ENCODE measurements around the gene TRPV6. TPM values are rescaled to one million over a fixed set of nuclear protein-coding genes. Genes with fewer than 3 reads are reported as not detected.

Gene TRPV6
- total and polyA plus RNA-seq, 2 donors (not counting 1 experiment from before 2014, with no cell fraction given), result not detected

GRCh38 chr7:142896151-142896550, 10.6 kb upstream of the TRPV6 start:
- Histone ChIP-seq H3K4me3 (replicated peaks in 1 of 4; ENCODE audit: control extremely low read depth in 1 of 4, insufficient read depth in 1 of 4, low read depth in 3 of 4, low read length in 4 of 4) (no peak overlapping the region), H4K20me1 (ENCODE audit: control insufficient read depth, extremely low read depth, insufficient read depth, low read length) (no peaks in the 10 kb centered on the region), H3K27me3 (ENCODE audit: control insufficient read depth, insufficient read depth, low read length) (no peaks in the 10 kb centered on the region), H3K36me3 (ENCODE audit: control insufficient read depth, insufficient read depth, low read length) (no peaks in the 10 kb centered on the region), H3K79me2 (ENCODE audit: control insufficient read depth, insufficient read depth, low read length) (no peaks in the 10 kb centered on the region), H3K9me3 (ENCODE audit: control insufficient read depth, insufficient read depth, low read depth, low read length) (no peaks in the 10 kb centered on the region), H3K27ac (ENCODE audit: insufficient read depth, low read length) (no peak overlapping the region), H3K4me2 (ENCODE audit: extremely low read depth, insufficient read depth, low read length) (no peak overlapping the region), H3K4me1 (ENCODE audit: control insufficient read depth, extremely low read depth, insufficient read depth, low read length) (no peaks in the 10 kb centered on the region), H2AFZ (ENCODE audit: low read length) (no peak overlapping the region), H3K9ac (ENCODE audit: insufficient read depth, low read length) (no peak overlapping the region)
- TF ChIP-seq CTCF (conservative IDR thresholded peaks at IDR 0.05 in 1 of 2, IDR thresholded peaks at IDR 0.05 in 1 of 2; ENCODE audit: low read depth in 1 of 2, low read length in 2 of 2) (no peak), EZH2 (IDR thresholded peaks at IDR 0.05; ENCODE audit: low read length, missing control alignments) (no peak)
- DNase-seq (ENCODE audit: low read depth in 2 of 2), result no peak

GRCh38 chr7:142894985-142895593, 9.5 kb upstream of the TRPV6 start:
- no peak overlapping the region for H2AFZ ChIP-seq (ENCODE audit: low read length)
- DNase-seq (ENCODE audit: low read depth in 2 of 2), result no peak
- H3K9ac ChIP-seq (ENCODE audit: insufficient read depth, low read length), result no peak overlapping the region
- H3K27me3 ChIP-seq (ENCODE audit: control insufficient read depth, insufficient read depth, low read length), result no peaks in the 10 kb centered on the region
- H3K79me2 ChIP-seq (ENCODE audit: control insufficient read depth, insufficient read depth, low read length), result no peaks in the 10 kb centered on the region
- H3K4me2 ChIP-seq (ENCODE audit: extremely low read depth, insufficient read depth, low read length), result no peak overlapping the region
- H3K36me3 ChIP-seq (ENCODE audit: control insufficient read depth, insufficient read depth, low read length), result no peaks in the 10 kb centered on the region
- H3K4me1 ChIP-seq (ENCODE audit: control insufficient read depth, extremely low read depth, insufficient read depth, low read length), result no peaks in the 10 kb centered on the region
- H3K27ac ChIP-seq (ENCODE audit: insufficient read depth, low read length), result no peak overlapping the region
- no peak overlapping the region for H3K4me3 ChIP-seq (replicated peaks in 1 of 4; ENCODE audit: control extremely low read depth in 1 of 4, insufficient read depth in 1 of 4, low read depth in 3 of 4, low read length in 4 of 4)
- H3K9me3 ChIP-seq (ENCODE audit: control insufficient read depth, insufficient read depth, low read depth, low read length), result no peaks in the 10 kb centered on the region
- no peaks in the 10 kb centered on the region for H4K20me1 ChIP-seq (ENCODE audit: control insufficient read depth, extremely low read depth, insufficient read depth, low read length)
- TF ChIP-seq CTCF (conservative IDR thresholded peaks at IDR 0.05 in 1 of 2, IDR thresholded peaks at IDR 0.05 in 1 of 2; ENCODE audit: low read depth in 1 of 2, low read length in 2 of 2), result no peak
- TF ChIP-seq EZH2 (IDR thresholded peaks at IDR 0.05; ENCODE audit: low read length, missing control alignments), result no peak

DNA sequence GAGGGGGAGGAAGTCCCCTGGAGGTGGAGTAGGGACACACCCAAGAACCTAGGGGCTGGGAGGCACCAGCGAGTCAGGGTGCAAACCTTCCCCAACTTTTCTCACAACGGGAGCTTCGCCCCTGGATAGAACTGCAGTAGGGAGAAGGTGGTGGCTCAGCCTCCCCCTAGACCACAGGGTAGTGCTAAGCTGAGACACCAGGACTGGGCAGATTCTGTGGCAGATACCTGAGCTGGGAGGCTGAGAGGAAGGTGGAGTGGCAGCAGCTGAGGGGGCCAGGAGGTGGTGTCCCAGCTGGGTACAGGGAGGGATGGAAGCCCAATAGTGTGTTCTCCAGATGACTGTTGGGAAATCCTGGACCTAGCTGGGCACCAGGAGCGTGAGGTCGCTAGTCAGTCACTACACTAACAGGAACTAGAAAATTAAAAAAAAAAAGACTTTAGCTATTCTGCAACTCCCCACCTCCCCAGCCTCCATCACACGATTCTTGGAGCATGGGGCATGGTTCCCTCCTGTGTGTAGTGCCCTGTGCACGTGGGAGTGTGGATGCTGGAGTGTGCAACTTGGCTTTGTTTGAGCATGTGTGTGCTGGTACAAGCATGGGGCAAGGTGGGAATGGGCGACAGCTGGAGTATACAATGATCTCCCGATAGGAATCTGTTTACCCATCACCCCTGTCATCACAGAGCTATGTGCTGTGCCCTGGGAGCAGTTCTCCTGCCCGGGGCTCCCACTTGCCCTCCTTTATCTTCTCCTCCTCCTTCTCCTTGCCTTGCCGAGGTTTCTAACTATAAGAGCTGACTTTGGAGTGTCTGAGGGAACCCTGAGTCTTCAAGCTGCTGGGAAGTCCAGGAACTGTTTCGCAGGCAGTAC, 8.8 kb upstream of the TRPV6 start:
- Histone ChIP-seq H3K27me3 (ENCODE audit: control insufficient read depth, insufficient read depth, low read length) (no peaks in the 10 kb centered on the region), H3K27ac (ENCODE audit: insufficient read depth, low read length) (no peak overlapping the region), H3K79me2 (ENCODE audit: control insufficient read depth, insufficient read depth, low read length) (no peaks in the 10 kb centered on the region), H3K9me3 (ENCODE audit: control insufficient read depth, insufficient read depth, low read depth, low read length) (no peaks in the 10 kb centered on the region), H3K36me3 (ENCODE audit: control insufficient read depth, insufficient read depth, low read length) (no peaks in the 10 kb centered on the region), H4K20me1 (ENCODE audit: control insufficient read depth, extremely low read depth, insufficient read depth, low read length) (no peaks in the 10 kb centered on the region), H3K4me2 (ENCODE audit: extremely low read depth, insufficient read depth, low read length) (no peak overlapping the region), H3K9ac (ENCODE audit: insufficient read depth, low read length) (no peak overlapping the region), H3K4me1 (ENCODE audit: control insufficient read depth, extremely low read depth, insufficient read depth, low read length) (no peaks in the 10 kb centered on the region), H3K4me3 (replicated peaks in 1 of 4; ENCODE audit: control extremely low read depth in 1 of 4, insufficient read depth in 1 of 4, low read depth in 3 of 4, low read length in 4 of 4) (no peak overlapping the region), H2AFZ (ENCODE audit: low read length) (no peak overlapping the region)
- TF ChIP-seq CTCF (conservative IDR thresholded peaks at IDR 0.05 in 1 of 2, IDR thresholded peaks at IDR 0.05 in 1 of 2; ENCODE audit: low read depth in 1 of 2, low read length in 2 of 2) (no peak), EZH2 (IDR thresholded peaks at IDR 0.05; ENCODE audit: low read length, missing control alignments) (no peak)
- no peak for DNase-seq (ENCODE audit: low read depth in 2 of 2)

Measured in fibroblast of lung (primary cell).